Suprapubic skin (tissue), 4 donors: Measurements from ENCODE around the gene ENTPD2. TPM values are rescaled to one million over a fixed set of nuclear protein-coding genes. Genes with fewer than 3 reads are reported as not detected.
"Not testable (repeated sequence)": the region's sequence is repeated elsewhere in the genome, so short reads cannot be mapped to it uniquely, and the experiment has no call there.

ENCODE experiments used
- DNase-seq, 2 donors: peaks; one replicate each; pipeline ENCODE4 v3.0.0-alpha.2; 2019; ENCODE audit warnings: low spot score in 2 of 2
- H3K27ac ChIP-seq: fragments of 200-600 bp; sonication (generic); one replicate; pipeline ENCODE4 v1.5.1; 2019
- H3K27me3 ChIP-seq: fragments of 200-600 bp; sonication (generic); one replicate; pipeline ENCODE4 v1.5.1; 2019
- H3K36me3 ChIP-seq: fragments of 200-600 bp; sonication (generic); one replicate; pipeline ENCODE4 v1.5.1; 2019
- H3K4me1 ChIP-seq: fragments of 200-600 bp; sonication (generic); one replicate; pipeline ENCODE4 v1.5.1; 2019
- H3K4me3 ChIP-seq: fragments of 200-600 bp; sonication (generic); one replicate; pipeline ENCODE4 v1.5.1; 2019; ENCODE audit warnings: mild to moderate bottlenecking
- H3K9me3 ChIP-seq: fragments of 200-600 bp; sonication (generic); one replicate; pipeline ENCODE4 v1.5.1; 2019
- CTCF ChIP-seq, 2 donors: fragments of 200-600 bp in 1 of 2; fragments of 450-650 bp in 1 of 2; sonication (generic) in 1 of 2; IDR thresholded peaks; one replicate each; pipeline ENCODE4 v1.5.1; 2016 to 2019; ENCODE audit warnings: antibody characterized with exemption in 2 of 2, mild to moderate bottlenecking in 1 of 2, moderate library complexity in 1 of 2
- EP300 ChIP-seq: sonication (generic); formaldehyde crosslinking; IDR thresholded peaks from one replicate; pipeline ENCODE4 v1.6.1; 2017; ENCODE audit warnings: antibody characterized with exemption
- POLR2A ChIP-seq, 2 donors: fragments of 450-650 bp; IDR thresholded peaks; one replicate each; pipeline ENCODE4 v1.6.1; 2017; ENCODE audit warnings: antibody characterized with exemption in 2 of 2, mild to moderate bottlenecking in 2 of 2, moderate library complexity in 2 of 2
- POLR2AphosphoS5 ChIP-seq, 3 donors: sonication (generic); formaldehyde crosslinking; IDR thresholded peaks; one replicate each; pipeline ENCODE4 v1.6.1; 2017; ENCODE audit warnings: antibody characterized with exemption in 3 of 3
- WGBS: methylation state at CpG from one replicate; pipeline ENCODE4 v1.1.5; 2018; 5-methylcytosine and 5-hydroxymethylcytosine counted together
- total RNA-seq, 4 donors: library from RNA; depleted of rRNA; stranded (reverse); fragments of >200 nt; gene quantifications; one replicate each; pipeline ENCODE4 v1.1.0, GENCODE V29; 2016

The ENTPD2 gene
- total RNA-seq, 4 donors from 2014 or later = 13.3 to 20.8 (median 16.7) TPM

DNA sequence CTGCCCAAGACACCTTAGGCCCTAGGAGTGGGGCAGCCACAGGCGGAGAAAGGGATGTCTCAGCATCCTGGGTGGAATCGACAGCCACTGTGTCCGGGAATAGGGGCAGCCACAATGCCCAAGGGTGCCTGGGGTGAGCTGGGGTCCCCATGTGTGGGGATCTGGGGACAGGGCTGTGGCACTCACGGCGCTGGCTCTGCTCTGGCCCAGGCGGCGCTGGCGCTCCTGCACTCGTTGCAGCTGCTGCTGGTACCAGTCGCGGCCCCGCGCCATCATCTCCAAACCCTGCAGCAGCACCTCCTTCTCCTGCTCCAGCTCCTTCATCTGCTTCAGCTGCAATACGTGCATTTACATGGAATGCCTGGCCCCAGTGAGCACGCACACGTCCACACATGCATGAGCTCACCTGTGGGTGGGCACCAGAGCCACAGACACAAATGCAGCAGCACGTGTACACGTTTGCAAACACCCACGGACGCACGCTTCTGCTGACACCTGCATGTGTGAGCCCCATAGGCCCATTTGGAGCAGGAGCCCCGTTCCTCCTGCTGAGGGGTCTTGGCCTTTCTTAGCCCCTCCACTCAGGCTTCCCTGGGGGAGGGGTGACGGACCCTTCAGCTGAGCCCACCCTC, 11.6 kb upstream of the ENTPD2 start:
- Histone ChIP-seq H3K4me3 (no peak overlapping the region), H3K27ac (no peak overlapping the region), H3K36me3 (no peaks in the 10 kb centered on the region), H3K9me3 (no peaks in the 10 kb centered on the region), H3K27me3 (peaks cover 18% of the 10 kb centered on the region), H3K4me1 (peaks cover 64% of the 10 kb centered on the region)
- no peak for TF ChIP-seq POLR2A (IDR thresholded peaks at IDR 0.05)
- TF ChIP-seq CTCF (IDR thresholded peaks at IDR 0.05) = no peak
- TF ChIP-seq POLR2AphosphoS5 (IDR thresholded peaks at IDR 0.05) = no peak
- TF ChIP-seq EP300 = no peak
- WGBS = 90% methylated on average over 15 of the region's 23 CpGs
- DNase-seq = no peak

DNA sequence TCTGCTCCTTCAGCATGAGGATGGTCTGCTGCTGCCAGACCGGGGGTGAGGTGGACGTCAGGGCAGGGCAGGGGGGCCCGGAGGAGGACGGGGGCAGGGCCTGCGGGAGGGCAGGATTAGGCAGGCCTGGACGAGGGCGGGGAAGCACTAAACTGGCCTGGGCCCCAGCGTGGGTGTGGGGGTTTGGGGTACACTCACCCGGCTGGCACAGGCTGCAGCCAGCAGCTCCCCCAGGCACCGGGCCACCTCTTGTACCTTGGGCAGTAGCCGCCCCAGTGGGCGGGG, 11.0 kb upstream of the ENTPD2 start:
- Histone ChIP-seq H3K4me1 (peaks cover 59% of the 10 kb centered on the region), H3K9me3 (no peaks in the 10 kb centered on the region), H3K36me3 (no peaks in the 10 kb centered on the region), H3K4me3 (no peak overlapping the region), H3K27me3 (peaks cover 15% of the 10 kb centered on the region), H3K27ac (no peak overlapping the region)
- WGBS = 53% methylated on average over 4 of the region's 12 CpGs
- TF ChIP-seq POLR2A (IDR thresholded peaks at IDR 0.05) (no peak), CTCF (IDR thresholded peaks at IDR 0.05) (no peak), POLR2AphosphoS5 (IDR thresholded peaks at IDR 0.05) (no peak), EP300 (no peak)
- no peak for DNase-seq

GRCh38 chr9:137064027-137064879, 10.4 kb upstream of the ENTPD2 start:
- Histone ChIP-seq H3K4me1 (peaks cover 54% of the 10 kb centered on the region), H3K27me3 (peaks cover 9% of the 10 kb centered on the region), H3K4me3 (no peak overlapping the region), H3K27ac (no peak overlapping the region), H3K36me3 (no peaks in the 10 kb centered on the region), H3K9me3 (no peaks in the 10 kb centered on the region)
- DNase-seq = no peak
- WGBS = no CpG with 5 or more reads among the region's 55 CpGs
- TF ChIP-seq EP300 = no peak
- peak; percentile 84 to 99 for TF ChIP-seq CTCF (IDR thresholded peaks at IDR 0.05)
- no peak for TF ChIP-seq POLR2AphosphoS5 (IDR thresholded peaks at IDR 0.05)
- no peak for TF ChIP-seq POLR2A (IDR thresholded peaks at IDR 0.05)

- H3K27ac ChIP-seq = no peak overlapping the region
- no peaks in the 10 kb centered on the region for H3K36me3 ChIP-seq
- 80% methylated on average over 4 of the region's 26 CpGs for WGBS
- peaks cover 48% of the 10 kb centered on the region for H3K4me1 ChIP-seq
- H3K27me3 ChIP-seq = peaks cover 2% of the 10 kb centered on the region
- TF ChIP-seq POLR2A (IDR thresholded peaks at IDR 0.05) (no peak), CTCF (IDR thresholded peaks at IDR 0.05) (no peak), POLR2AphosphoS5 (IDR thresholded peaks at IDR 0.05) (no peak), EP300 (no peak)
- no peak overlapping the region for H3K4me3 ChIP-seq
- DNase-seq = no peak
- H3K9me3 ChIP-seq = no peaks in the 10 kb centered on the region
Observed at GRCh38 chr9:137063311-137064026, 9.6 kb upstream of the ENTPD2 start.

- WGBS = 51% methylated on average over 3 of the region's 9 CpGs
- Histone ChIP-seq H3K4me1 (peaks cover 41% of the 10 kb centered on the region), H3K27ac (peak overlapping the region; percentile 45)
- H3K4me3 ChIP-seq, H3K27me3 ChIP-seq, H3K36me3 ChIP-seq, DNase-seq, H3K9me3 ChIP-seq: not testable (repeated sequence)
Observed at GRCh38 chr9:137062798-137063197, 8.9 kb upstream of the ENTPD2 start.
